ENCODE results near the gene TMEM129. TPM values are rescaled to one million over a fixed set of nuclear protein-coding genes. Genes with fewer than 3 reads are reported as not detected.

Gene TMEM129
- total RNA-seq, 1 donor from 2014 or later, result 192 TPM

DNA sequence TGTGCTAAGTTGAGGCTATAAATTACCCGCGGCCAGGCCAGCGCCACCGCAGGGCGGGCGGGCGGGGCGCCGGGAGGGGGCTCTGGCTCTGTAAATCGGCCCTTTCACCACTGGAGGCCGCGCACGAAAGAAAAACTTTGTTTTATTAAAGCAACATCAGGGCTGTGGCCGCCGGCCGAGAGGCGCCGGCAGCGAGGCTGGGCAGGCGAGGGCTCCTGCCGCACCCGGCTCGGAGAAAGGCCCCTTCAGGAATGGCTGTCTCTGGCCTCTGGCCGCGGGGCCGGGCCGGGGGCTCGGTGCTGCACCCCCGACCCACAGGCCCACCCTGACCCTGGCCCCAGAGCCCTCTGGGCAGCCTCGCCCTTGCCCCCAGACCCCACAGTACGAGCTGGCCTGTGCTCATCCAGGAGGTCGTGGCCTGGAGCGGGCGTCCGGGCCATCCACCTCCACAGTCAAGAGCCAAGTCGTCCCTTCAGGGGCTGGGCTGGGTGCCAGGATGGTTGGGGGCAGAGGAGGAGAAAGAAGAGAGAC, 42.5 kb upstream of the TMEM129 start:
- peaks cover 0 to 11% of the 10 kb centered on the region in 2 donors for H3K4me1 ChIP-seq
- H3K4me3 ChIP-seq, result peak overlapping the region; percentile 45 to 52
- no peaks in the 10 kb centered on the region for H3K36me3 ChIP-seq
- no peaks in the 10 kb centered on the region for H3K9me3 ChIP-seq
- H3K27ac ChIP-seq, result no peak overlapping the region
- peaks cover 8% of the 10 kb centered on the region for H3K27me3 ChIP-seq
- intact Hi-C loops (cut with DNase I), result loop anchor here (1.0 kb wide), 1 partner anchor 47 kb away; no protein-coding TSS in a partner anchor
- DNase-seq (ENCODE audit: low spot score in 2 of 2), result no peak
- peak in 2 of 3 experiments; percentile 19 to 28 for TF ChIP-seq CTCF (IDR thresholded peaks at IDR 0.05)

- H3K9me3 ChIP-seq, result no peaks in the 10 kb centered on the region
- intact Hi-C loops (cut with DNase I), result loop anchor here (1.0 kb wide), 1 partner anchor 47 kb away; no protein-coding TSS in a partner anchor
- peaks cover 3% of the 10 kb centered on the region for H3K27me3 ChIP-seq
- H3K4me3 ChIP-seq, result peak overlapping the region; percentile 45 to 52
- peaks cover 0 to 11% of the 10 kb centered on the region in 2 donors for H3K4me1 ChIP-seq
- no peak overlapping the region for H3K27ac ChIP-seq
- no peak for TF ChIP-seq CTCF (IDR thresholded peaks at IDR 0.05)
- DNase-seq (ENCODE audit: low spot score in 2 of 2), result no peak
- H3K36me3 ChIP-seq, result no peaks in the 10 kb centered on the region
These were observed 42.0 kb upstream of the TMEM129 start for GRCh38 chr4:1763070-1763549.

- no peaks in the 10 kb centered on the region for H3K9me3 ChIP-seq
- intact Hi-C loops (cut with DNase I), result loop anchor here (1.0 kb wide), 1 partner anchor 48 kb away; no protein-coding TSS in a partner anchor
- DNase-seq (ENCODE audit: low spot score in 2 of 2), result no peak
- H3K4me1 ChIP-seq, result peaks cover 0 to 11% of the 10 kb centered on the region in 2 donors
- H3K4me3 ChIP-seq, result no peak overlapping the region
- H3K27me3 ChIP-seq, result no peaks in the 10 kb centered on the region
- TF ChIP-seq CTCF (IDR thresholded peaks at IDR 0.05), result no peak
- H3K27ac ChIP-seq, result no peak overlapping the region
- no peaks in the 10 kb centered on the region for H3K36me3 ChIP-seq
These were observed 41.3 kb upstream of the TMEM129 start for GRCh38 chr4:1762264-1763010.

- no peak overlapping the region for H3K4me3 ChIP-seq
- peaks cover 0 to 7% of the 10 kb centered on the region in 2 donors for H3K4me1 ChIP-seq
- no peaks in the 10 kb centered on the region for H3K9me3 ChIP-seq
These were observed 40.1 kb upstream of the TMEM129 start for GRCh38 chr4:1761130-1761689.

More at GRCh38 chr4:1761130-1761689, 40.1 kb upstream of the TMEM129 start:
- Histone ChIP-seq H3K36me3 (no peaks in the 10 kb centered on the region), H3K27me3 (no peaks in the 10 kb centered on the region), H3K27ac (no peak overlapping the region)
- DNase-seq (ENCODE audit: low spot score in 2 of 2), result no peak
- intact Hi-C loops (cut with DNase I), result no loop called here
- TF ChIP-seq CTCF (IDR thresholded peaks at IDR 0.05), result no peak
